Measurements from ENCODE around the gene CDKN1A. TPM values are rescaled to one million over a fixed set of nuclear protein-coding genes. Genes with fewer than 3 reads are reported as not detected.

The CDKN1A gene
- total RNA-seq, 1 donor from 2014 or later, result 76.3 TPM

- no peak overlapping the region for H3K4me3 Mint-ChIP-seq
- H3K4me1 Mint-ChIP-seq (ENCODE audit: unreplicated experiment), result no peaks in the 10 kb centered on the region
- H3K36me3 Mint-ChIP-seq, result no peaks in the 10 kb centered on the region
- no peak overlapping the region for H3K27ac Mint-ChIP-seq
- TF ChIP-seq CTCF (conservative IDR thresholded peaks at IDR 0.05), result no peak
- H3K27me3 Mint-ChIP-seq, result peaks cover 4% of the 10 kb centered on the region
- no peak for DNase-seq (ENCODE audit: extremely low spot score, unreplicated experiment)
- H3K9me3 Mint-ChIP-seq, result no peaks in the 10 kb centered on the region
Observed at GRCh38 chr6:36706339-36706738, 27.8 kb downstream of the CDKN1A start.

GRCh38 chr6:36712816-36713215 is 34.3 kb downstream of the CDKN1A start:
- DNase-seq (ENCODE audit: extremely low spot score, unreplicated experiment), result no peak
- no peaks in the 10 kb centered on the region for H3K9me3 Mint-ChIP-seq
- no peaks in the 10 kb centered on the region for H3K36me3 Mint-ChIP-seq
- no peaks in the 10 kb centered on the region for H3K27me3 Mint-ChIP-seq
- TF ChIP-seq CTCF (conservative IDR thresholded peaks at IDR 0.05), result no peak
- no peaks in the 10 kb centered on the region for H3K4me1 Mint-ChIP-seq (ENCODE audit: unreplicated experiment)
- no peak overlapping the region for H3K27ac Mint-ChIP-seq
- H3K4me3 Mint-ChIP-seq, result no peak overlapping the region

GRCh38 chr6:36713846-36714245 is 35.3 kb downstream of the CDKN1A start:
- H3K27me3 Mint-ChIP-seq, result no peaks in the 10 kb centered on the region
- H3K9me3 Mint-ChIP-seq, result no peaks in the 10 kb centered on the region
- no peak overlapping the region for H3K4me3 Mint-ChIP-seq
- DNase-seq (ENCODE audit: extremely low spot score, unreplicated experiment), result no peak
- TF ChIP-seq CTCF (conservative IDR thresholded peaks at IDR 0.05), result no peak
- no peak overlapping the region for H3K27ac Mint-ChIP-seq
- H3K4me1 Mint-ChIP-seq (ENCODE audit: unreplicated experiment), result no peaks in the 10 kb centered on the region
- H3K36me3 Mint-ChIP-seq, result no peaks in the 10 kb centered on the region

GRCh38 chr6:36714511-36714910 is 36.0 kb downstream of the CDKN1A start:
- Mint-ChIP-seq H3K27me3 (no peaks in the 10 kb centered on the region), H3K36me3 (no peaks in the 10 kb centered on the region), H3K27ac (no peak overlapping the region), H3K4me1 (ENCODE audit: unreplicated experiment) (no peaks in the 10 kb centered on the region), H3K4me3 (no peak overlapping the region), H3K9me3 (no peaks in the 10 kb centered on the region)
- no peak for TF ChIP-seq CTCF (conservative IDR thresholded peaks at IDR 0.05)
- no peak for DNase-seq (ENCODE audit: extremely low spot score, unreplicated experiment)

GRCh38 chr6:36715469-36715868 is 37.0 kb downstream of the CDKN1A start:
- H3K27me3 Mint-ChIP-seq, result no peaks in the 10 kb centered on the region
- no peak overlapping the region for H3K4me3 Mint-ChIP-seq
- H3K27ac Mint-ChIP-seq, result no peak overlapping the region
- H3K36me3 Mint-ChIP-seq, result no peaks in the 10 kb centered on the region
- no peak for TF ChIP-seq CTCF (conservative IDR thresholded peaks at IDR 0.05)
- no peak for DNase-seq (ENCODE audit: extremely low spot score, unreplicated experiment)
- no peaks in the 10 kb centered on the region for H3K4me1 Mint-ChIP-seq (ENCODE audit: unreplicated experiment)
- H3K9me3 Mint-ChIP-seq, result no peaks in the 10 kb centered on the region

- Mint-ChIP-seq H3K27ac (no peak overlapping the region), H3K4me1 (ENCODE audit: unreplicated experiment) (peaks cover 3% of the 10 kb centered on the region), H3K9me3 (no peaks in the 10 kb centered on the region), H3K27me3 (no peaks in the 10 kb centered on the region), H3K4me3 (no peak overlapping the region), H3K36me3 (no peaks in the 10 kb centered on the region)
- TF ChIP-seq CTCF (conservative IDR thresholded peaks at IDR 0.05), result no peak
- no peak for DNase-seq (ENCODE audit: extremely low spot score, unreplicated experiment)
Observed at GRCh38 chr6:36716476-36717093, 38.1 kb downstream of the CDKN1A start.

Measured in type B pancreatic cell (in vitro differentiated cells).